ENCODE results near the gene PRUNE2. TPM values are rescaled to one million over a fixed set of nuclear protein-coding genes. Genes with fewer than 3 reads are reported as not detected.
A peak's percentile ranks its signal among the peaks of the same experiment; 100 is the strongest.

PRUNE2 gene
- total RNA-seq, 4 donors from 2014 or later: 3.7 to 7.8 (median 4.9) TPM

GRCh38 chr9:76644171-76644570 lies 261.7 kb downstream of the PRUNE2 start:
- TF ChIP-seq POLR2A (IDR thresholded peaks at IDR 0.05) (no peak), CTCF (IDR thresholded peaks at IDR 0.05) (no peak)
- H3K4me1 ChIP-seq: peaks cover 22 to 32% of the 10 kb centered on the region in 2 donors
- intact Hi-C loops (cut with DNase I): loop anchor here (5.0 kb wide), 1 partner anchor 187 kb away; the partner anchor contains the start of gene GCNT1
- peak overlapping the region; percentile 17 to 78 (median 75) for H3K27ac ChIP-seq
- DNase-seq: no peak
- H3K4me3 ChIP-seq (replicated peaks in 1 of 3): no peak overlapping the region
- H3K36me3 ChIP-seq: no peaks in the 10 kb centered on the region
- 91 to 95% methylated on average over 4 of the region's 4 CpGs for WGBS, 2 donors
- H3K9me3 ChIP-seq: no peaks in the 10 kb centered on the region
- no peaks in the 10 kb centered on the region for H3K27me3 ChIP-seq

- no peaks in the 10 kb centered on the region for H3K36me3 ChIP-seq
- no peaks in the 10 kb centered on the region for H3K27me3 ChIP-seq
- TF ChIP-seq CTCF (IDR thresholded peaks at IDR 0.05) (no peak), POLR2A (IDR thresholded peaks at IDR 0.05) (no peak)
- DNase-seq: no peak
- intact Hi-C loops (cut with DNase I): loop anchor here (5.0 kb wide), 1 partner anchor 186 kb away; the partner anchor contains the start of gene GCNT1
- H3K4me1 ChIP-seq: peaks cover 22 to 32% of the 10 kb centered on the region in 2 donors
- WGBS, 2 donors: 74 to 77% methylated on average over 6 of the region's 6 CpGs
- H3K4me3 ChIP-seq (replicated peaks in 1 of 3): no peak overlapping the region
- H3K27ac ChIP-seq: peak overlapping the region; percentile 53 to 78 (median 75)
- no peaks in the 10 kb centered on the region for H3K9me3 ChIP-seq
These were observed 262.4 kb downstream of the PRUNE2 start for GRCh38 chr9:76643399-76644117.

- Histone ChIP-seq H3K9me3 (no peaks in the 10 kb centered on the region), H3K4me1 (peaks cover 22 to 32% of the 10 kb centered on the region in 2 donors), H3K27me3 (no peaks in the 10 kb centered on the region), H3K36me3 (no peaks in the 10 kb centered on the region), H3K4me3 (replicated peaks in 1 of 3) (no peak overlapping the region), H3K27ac (peak overlapping the region; percentile 53 to 78 (median 75))
- peak; percentile 54 to 65 for DNase-seq
- 40 to 47% methylated on average over 5 of the region's 5 CpGs for WGBS, 2 donors
- TF ChIP-seq CTCF (IDR thresholded peaks at IDR 0.05) (no peak), POLR2A (IDR thresholded peaks at IDR 0.05) (peak in 1 of 2 donors; percentile 20)
- intact Hi-C loops (cut with DNase I): loop anchor here (5.0 kb wide), 1 partner anchor 185 kb away; the partner anchor contains the start of gene GCNT1
These were observed 263.2 kb downstream of the PRUNE2 start for GRCh38 chr9:76642701-76643209.

GRCh38 chr9:76642074-76642473 lies 263.8 kb downstream of the PRUNE2 start:
- Histone ChIP-seq H3K4me1 (peaks cover 22 to 32% of the 10 kb centered on the region in 2 donors), H3K9me3 (no peaks in the 10 kb centered on the region), H3K36me3 (no peaks in the 10 kb centered on the region), H3K27ac (peak overlapping the region; percentile 53 to 78 (median 75)), H3K27me3 (no peaks in the 10 kb centered on the region), H3K4me3 (replicated peaks in 1 of 3) (no peak overlapping the region)
- WGBS, 2 donors: 88 to 98% methylated on average over 1 of the region's 1 CpG
- DNase-seq: no peak
- TF ChIP-seq CTCF (IDR thresholded peaks at IDR 0.05): no peak
- no peak for TF ChIP-seq POLR2A (IDR thresholded peaks at IDR 0.05)
- intact Hi-C loops (cut with DNase I): loop anchor here (5.0 kb wide), 1 partner anchor 185 kb away; the partner anchor contains the start of gene GCNT1

- H3K4me3 ChIP-seq (replicated peaks in 1 of 3): no peak overlapping the region
- H3K4me1 ChIP-seq: peaks cover 11 to 22% of the 10 kb centered on the region in 2 donors
- DNase-seq: no peak
- H3K9me3 ChIP-seq: no peaks in the 10 kb centered on the region
- TF ChIP-seq POLR2A (IDR thresholded peaks at IDR 0.05) (no peak), CTCF (IDR thresholded peaks at IDR 0.05) (no peak)
- intact Hi-C loops (cut with DNase I): no loop called here
- no peak overlapping the region for H3K27ac ChIP-seq
- H3K36me3 ChIP-seq: no peaks in the 10 kb centered on the region
- 76 to 87% methylated on average over 4 of the region's 4 CpGs for WGBS, 2 donors
- H3K27me3 ChIP-seq: no peaks in the 10 kb centered on the region
These were observed 267.9 kb downstream of the PRUNE2 start for GRCh38 chr9:76638001-76638400.
